Suprapubic skin (tissue), 4 donors: ENCODE data around the gene ABI1.

Experiments used
- CTCF ChIP-seq, 2 donors: fragments of 200-600 bp in 1 of 2; fragments of 450-650 bp in 1 of 2; sonication (generic) in 1 of 2; IDR thresholded peaks; one replicate each; pipeline ENCODE4 v1.5.1; 2016 to 2019; ENCODE audit warnings: antibody characterized with exemption in 2 of 2, mild to moderate bottlenecking in 1 of 2, moderate library complexity in 1 of 2
- EP300 ChIP-seq: sonication (generic); formaldehyde crosslinking; IDR thresholded peaks from one replicate; pipeline ENCODE4 v1.6.1; 2017; ENCODE audit warnings: antibody characterized with exemption
- POLR2A ChIP-seq, 2 donors: fragments of 450-650 bp; IDR thresholded peaks; one replicate each; pipeline ENCODE4 v1.6.1; 2017; ENCODE audit warnings: antibody characterized with exemption in 2 of 2, mild to moderate bottlenecking in 2 of 2, moderate library complexity in 2 of 2
- POLR2AphosphoS5 ChIP-seq, 3 donors: sonication (generic); formaldehyde crosslinking; IDR thresholded peaks; one replicate each; pipeline ENCODE4 v1.6.1; 2017; ENCODE audit warnings: antibody characterized with exemption in 3 of 3

DNA sequence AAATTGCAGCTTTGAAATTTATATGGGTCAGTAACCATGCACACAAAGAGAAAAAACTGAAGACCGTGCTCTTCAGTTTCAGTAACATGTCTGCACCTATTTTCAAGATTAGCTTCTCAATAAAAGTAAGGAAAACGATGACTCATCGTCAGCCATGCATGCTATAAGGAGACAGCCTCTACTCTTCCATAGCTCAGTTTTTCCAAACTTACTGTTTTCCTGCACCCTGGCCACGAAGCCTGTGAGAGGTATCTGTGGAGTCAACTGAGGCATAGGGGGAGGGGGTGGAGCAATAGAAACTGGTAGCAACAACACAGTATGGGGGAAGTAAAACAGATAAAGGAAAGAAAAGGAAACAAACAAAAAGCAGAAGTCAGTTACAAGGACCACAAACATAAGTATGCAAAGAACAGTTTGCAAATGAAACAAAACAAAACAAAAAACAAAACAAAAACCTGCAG, 105.3 kb downstream of the ABI1 start:
- TF ChIP-seq CTCF (IDR thresholded peaks at IDR 0.05) (no peak), EP300 (no peak), POLR2A (IDR thresholded peaks at IDR 0.05) (no peak), POLR2AphosphoS5 (IDR thresholded peaks at IDR 0.05) (no peak)
